Body of pancreas (tissue), 4 donors: Measurements from ENCODE around the gene GRIK1.

Experiments
- POLR2A ChIP-seq, 3 donors: fragments of 450-650 bp; IDR thresholded peaks; one replicate each; pipeline ENCODE4 v1.6.1; 2016; ENCODE audit warnings: antibody characterized with exemption in 3 of 3, mild to moderate bottlenecking in 2 of 3
- TF ChIP-seq, protein P1 (sequence below), 7 experiments: fragments of 450-650 bp in 4 of 7; fragments of 200-600 bp in 3 of 7; sonication (generic) in 3 of 7; IDR thresholded peaks; one replicate each; pipeline ENCODE4 v1.5.1; 2016 to 2019; ENCODE audit warnings: antibody characterized with exemption in 7 of 7

DNA sequence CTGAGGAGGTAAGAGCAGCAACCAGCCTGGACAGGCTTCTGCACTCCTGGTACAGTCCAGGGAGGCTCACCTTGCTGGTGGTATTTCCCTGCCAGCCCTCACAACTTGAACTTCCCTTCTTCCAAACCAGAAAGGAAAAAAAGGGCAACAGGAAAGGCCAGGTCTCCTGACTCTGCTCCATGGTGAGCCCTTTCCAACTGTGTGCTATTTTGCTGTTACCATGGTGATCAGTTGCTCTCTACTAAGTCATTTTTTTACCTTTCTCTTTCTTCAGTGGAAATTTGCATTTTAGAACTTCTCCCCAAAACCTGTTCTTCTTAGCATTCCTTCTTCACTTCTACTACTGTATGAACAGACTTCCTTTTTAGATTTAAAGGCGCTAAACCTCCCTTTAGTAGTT is 164.3 kb downstream of the GRIK1 start:
- TF ChIP-seq, protein P1, sequence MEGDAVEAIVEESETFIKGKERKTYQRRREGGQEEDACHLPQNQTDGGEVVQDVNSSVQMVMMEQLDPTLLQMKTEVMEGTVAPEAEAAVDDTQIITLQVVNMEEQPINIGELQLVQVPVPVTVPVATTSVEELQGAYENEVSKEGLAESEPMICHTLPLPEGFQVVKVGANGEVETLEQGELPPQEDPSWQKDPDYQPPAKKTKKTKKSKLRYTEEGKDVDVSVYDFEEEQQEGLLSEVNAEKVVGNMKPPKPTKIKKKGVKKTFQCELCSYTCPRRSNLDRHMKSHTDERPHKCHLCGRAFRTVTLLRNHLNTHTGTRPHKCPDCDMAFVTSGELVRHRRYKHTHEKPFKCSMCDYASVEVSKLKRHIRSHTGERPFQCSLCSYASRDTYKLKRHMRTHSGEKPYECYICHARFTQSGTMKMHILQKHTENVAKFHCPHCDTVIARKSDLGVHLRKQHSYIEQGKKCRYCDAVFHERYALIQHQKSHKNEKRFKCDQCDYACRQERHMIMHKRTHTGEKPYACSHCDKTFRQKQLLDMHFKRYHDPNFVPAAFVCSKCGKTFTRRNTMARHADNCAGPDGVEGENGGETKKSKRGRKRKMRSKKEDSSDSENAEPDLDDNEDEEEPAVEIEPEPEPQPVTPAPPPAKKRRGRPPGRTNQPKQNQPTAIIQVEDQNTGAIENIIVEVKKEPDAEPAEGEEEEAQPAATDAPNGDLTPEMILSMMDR (IDR thresholded peaks at IDR 0.05), result no peak
- TF ChIP-seq POLR2A (IDR thresholded peaks at IDR 0.05), result no peak
